DMS 273 (cell line): ENCODE data around the gene RBM5.
"Not testable (repeated sequence)": the region's sequence is repeated elsewhere in the genome, so short reads cannot be mapped to it uniquely, and the experiment has no call there.

Experiments used
- DNase-seq: peaks from one replicate; lab custom pipeline; 2025; ENCODE audit not compliant: unreplicated experiment; lab: John Stamatoyannopoulos, UW

Gene RBM5

DNA sequence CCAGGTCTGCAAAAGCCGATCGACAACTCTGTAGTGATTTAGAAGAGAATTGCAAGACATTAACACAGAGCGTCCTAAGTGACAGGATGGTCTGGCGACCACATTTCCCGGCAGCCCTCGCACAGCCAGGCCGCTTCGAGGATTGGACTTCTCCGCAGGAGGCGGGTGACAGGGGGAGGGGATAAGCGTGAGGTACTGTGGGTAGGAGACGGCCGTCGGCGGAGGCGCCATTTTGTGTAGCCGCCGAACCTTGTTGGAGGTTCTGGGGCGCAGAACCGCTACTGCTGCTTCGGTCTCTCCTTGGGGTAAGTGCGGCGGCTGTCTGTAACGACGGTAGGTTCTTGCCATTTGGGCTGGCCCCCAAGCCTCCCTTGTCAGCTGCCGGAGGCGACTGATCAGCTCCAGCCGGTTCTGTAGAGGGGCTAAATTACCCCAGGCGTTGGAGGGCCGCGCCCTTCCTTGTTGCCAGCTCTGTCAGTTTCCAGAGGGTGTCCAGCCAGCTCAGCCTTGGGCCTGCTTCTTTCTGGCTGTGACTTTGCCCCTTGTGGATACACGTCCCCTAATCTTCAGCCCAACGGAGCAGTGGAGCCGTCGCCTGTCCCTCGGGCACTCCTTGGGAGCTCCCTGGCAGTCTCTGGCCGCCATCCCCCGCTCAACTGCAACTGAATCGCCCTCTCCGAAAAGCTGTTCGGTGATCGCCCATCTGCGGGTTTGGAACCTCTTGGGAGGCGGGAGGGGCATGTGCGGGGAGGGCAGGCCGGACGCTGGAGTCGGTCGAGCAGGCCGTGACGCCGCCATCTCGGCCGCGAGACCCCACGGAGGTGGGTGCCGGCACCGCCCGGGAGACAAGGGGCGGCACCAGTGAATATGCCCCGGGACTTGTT is at the start of gene RBM5:
Gene RBM5, plus strand, starts transcription at position 195 of the 884 bp plus-strand sequence. CDS start 1,516 bp downstream, outside the sequence.
- DNase-seq = peak; percentile 94

GRCh38 chr3:50044976-50045375 is 43.7 kb upstream of the RBM5 start:
- DNase-seq = no peak

DNA sequence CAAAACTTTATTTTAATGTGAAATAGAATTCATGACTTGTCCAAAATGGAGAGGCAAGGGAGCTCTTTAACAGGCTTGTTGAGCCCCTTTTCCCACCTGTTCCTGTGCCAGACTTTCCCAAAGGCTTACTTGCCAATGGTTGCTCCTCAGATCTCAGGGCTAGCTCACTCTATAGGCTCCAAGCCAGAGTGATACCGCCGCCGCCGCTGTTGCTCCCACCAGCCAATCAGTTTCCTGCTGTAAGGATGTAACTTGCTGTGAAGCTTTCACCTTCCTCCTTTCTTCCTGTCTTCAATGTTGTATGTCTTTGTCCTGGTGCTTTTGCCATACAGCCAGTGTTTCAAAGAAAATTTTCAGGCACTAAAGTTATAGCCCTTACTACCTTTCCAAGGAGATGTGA is 41.3 kb upstream of the RBM5 start:
- no peak for DNase-seq

- no peak for DNase-seq
These were observed 38.4 kb upstream of the RBM5 start for GRCh38 chr3:50050361-50050760.

GRCh38 chr3:50057756-50058155 is 31.0 kb upstream of the RBM5 start:
- no peak for DNase-seq

GRCh38 chr3:50068134-50068533 is 20.6 kb upstream of the RBM5 start:
- no peak for DNase-seq

DNA sequence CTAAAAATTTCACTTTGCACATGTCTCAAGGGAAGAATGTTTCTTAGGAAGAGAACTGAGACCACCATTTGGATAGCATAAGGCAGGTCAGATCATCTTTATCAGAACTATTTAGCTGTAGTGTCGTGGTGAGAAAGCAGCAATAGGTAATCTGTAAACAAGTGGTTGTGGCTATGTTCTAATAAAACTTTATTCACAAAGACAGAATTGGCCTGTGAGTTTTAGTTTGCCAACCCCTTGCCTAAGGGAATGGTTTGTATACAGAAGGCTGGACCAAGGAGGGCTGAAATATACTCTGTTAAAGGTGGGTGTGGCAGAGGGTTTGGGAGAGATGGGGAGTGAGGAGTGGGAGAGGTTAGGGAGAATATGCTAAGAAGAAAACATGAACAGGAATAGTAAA is 10.6 kb upstream of the RBM5 start:
- DNase-seq = no peak

DNA sequence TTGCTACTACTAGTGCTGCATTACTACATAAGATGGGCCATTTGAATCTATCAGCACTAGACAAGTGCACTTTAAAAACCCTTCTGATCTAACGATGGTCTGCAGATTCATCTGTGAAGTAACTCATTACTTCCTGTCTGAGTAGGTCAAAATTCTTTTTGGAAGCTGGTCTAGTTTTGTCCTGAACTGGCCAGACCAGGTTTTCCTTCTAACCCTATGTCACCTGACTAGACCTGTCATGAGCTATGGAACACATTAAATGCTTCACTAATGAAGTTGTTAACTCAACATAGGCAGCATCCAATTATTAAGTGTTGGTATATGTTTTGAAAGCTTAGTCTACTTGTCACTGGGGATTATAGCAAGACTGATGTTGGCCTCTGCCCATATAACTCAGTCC is 10.1 kb upstream of the RBM5 start:
- DNase-seq = no peak

- not testable (repeated sequence) for DNase-seq
These were observed 3.8 kb upstream of the RBM5 start for GRCh38 chr3:50084951-50085350.

- DNase-seq = peak; percentile 58
These were observed 858 bp downstream of the RBM5 start for GRCh38 chr3:50089609-50089945.

DNA sequence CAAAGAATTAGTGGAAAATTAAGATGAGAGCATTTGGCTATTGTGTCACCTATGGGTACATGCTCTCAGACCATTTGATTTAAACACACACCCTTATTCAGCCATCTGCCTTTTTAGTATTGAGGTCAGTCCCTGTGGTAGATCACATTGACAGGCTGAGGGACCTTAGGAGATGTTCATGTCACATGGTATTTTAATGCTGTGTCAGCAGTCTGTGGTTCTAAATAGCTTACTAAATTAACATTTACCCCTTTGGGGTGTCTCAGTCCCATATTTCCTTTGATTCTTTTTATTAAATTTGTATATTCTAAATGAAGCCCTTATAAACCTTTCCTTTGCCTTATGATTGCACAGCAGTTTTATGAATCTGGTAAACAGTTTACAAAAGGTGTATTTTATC is 2.3 kb downstream of the RBM5 start:
- DNase-seq = no peak

DNA sequence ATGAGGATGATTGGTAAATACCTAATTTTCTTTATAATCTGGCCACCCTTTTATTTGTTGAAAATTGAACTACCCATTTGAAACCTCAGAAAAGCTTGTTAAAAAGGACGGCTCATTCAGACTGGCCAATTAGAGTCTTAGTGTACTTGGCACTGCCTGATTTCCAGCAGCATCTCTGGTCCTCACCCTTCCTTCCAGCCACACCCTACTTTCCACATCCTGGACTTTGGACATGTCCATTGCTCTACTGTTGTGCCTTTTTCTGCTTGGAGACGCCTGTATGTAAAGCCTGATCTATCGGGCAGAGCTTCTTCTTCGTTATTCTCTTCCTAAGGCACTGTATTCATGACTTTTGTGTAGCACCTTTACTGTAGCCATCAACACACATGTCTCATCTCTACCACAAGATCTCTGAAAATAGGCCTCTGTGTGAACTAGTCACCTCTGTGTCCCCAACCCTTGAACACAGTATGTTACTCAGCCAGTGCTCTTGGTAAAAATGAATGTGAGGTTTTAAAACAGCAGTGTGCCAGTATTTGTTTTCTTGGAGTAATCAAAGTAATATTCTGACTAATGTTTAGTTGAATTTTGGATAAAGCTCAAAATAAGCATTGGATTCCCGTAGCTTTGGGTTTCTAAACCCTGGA is 6.8 kb downstream of the RBM5 start:
- DNase-seq = no peak

DNA sequence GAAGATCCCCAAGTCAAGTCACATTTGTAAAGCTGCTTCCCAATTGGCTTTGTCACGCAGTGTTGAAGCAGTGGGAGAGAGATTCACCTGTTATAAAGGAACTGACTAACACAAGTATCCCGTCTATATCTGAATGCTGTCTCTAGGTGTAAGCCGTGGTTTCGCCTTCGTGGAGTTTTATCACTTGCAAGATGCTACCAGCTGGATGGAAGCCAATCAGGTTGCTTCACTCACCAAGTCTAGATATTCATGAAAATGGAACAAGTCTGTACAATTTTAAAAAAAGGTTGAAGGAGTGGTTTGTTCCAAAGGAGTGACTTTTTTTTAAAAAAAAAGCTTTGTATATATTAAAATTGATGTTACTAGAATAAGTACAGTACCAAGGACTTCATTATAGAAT is 11.7 kb downstream of the RBM5 start:
- no peak for DNase-seq

- no peak for DNase-seq
These were observed 12.5 kb downstream of the RBM5 start for GRCh38 chr3:50100956-50101845.

GRCh38 chr3:50102558-50102957 is 13.8 kb downstream of the RBM5 start:
- no peak for DNase-seq

DNA sequence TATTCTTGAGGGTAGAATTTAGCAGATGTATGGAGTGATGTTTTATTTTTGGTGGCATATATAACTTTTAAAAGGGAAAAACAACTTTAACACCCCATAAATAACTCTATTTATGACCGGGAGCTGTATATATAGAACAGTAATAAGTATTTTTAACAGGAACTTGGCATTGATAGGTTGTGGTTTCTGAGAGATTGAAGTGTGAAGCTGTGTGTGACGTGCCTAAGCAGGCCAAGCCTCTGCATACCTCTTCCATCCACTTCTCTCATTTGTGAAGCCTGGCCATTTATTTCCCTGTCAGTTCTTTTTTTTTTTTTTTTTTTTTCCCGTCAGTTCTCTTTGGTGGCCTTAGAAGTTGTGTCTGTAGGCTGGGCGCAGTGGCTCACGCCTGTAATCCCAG is 23.0 kb downstream of the RBM5 start:
- DNase-seq = no peak

DNA sequence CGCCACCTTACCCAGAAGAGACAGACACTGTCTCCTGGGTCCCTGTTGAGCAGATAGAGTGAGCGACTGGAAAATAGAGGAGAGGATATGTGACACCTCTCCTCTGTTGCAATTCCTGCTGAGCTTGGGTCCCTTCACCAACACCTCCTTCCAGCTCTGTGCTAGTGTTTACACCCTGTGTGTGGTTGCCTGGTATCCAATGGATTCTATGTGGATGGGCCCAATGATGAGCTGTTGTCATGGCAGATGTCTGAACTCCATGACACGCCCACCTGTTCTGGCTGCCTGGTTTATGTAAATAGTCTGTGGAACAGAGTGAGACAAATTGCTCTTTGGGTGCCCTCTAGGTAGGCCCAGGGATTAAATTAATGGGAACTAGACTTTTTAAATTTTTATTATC is 23.7 kb downstream of the RBM5 start:
- DNase-seq = peak; percentile 42

GRCh38 chr3:50117120-50117519 is 28.4 kb downstream of the RBM5 start:
- no peak for DNase-seq

DNA sequence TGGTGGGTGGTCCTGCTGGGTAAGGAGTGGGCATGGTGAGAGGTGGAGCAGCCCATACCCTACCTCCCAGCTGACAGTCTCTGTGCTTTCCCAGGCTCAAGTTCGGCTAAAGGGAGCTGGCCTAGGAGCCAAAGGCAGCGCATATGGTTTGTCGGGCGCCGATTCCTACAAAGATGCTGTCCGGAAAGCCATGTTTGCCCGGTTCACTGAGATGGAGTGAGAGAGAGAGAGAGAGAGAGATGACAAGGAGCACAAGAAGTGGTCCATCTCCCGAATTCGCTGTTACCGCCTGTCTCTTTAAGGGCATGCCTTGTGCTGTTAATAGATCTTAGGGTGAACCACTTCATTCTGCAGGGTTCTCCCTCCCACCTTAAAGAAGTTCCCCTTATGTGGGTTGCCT is 29.5 kb downstream of the RBM5 start:
- no peak for DNase-seq

GRCh38 chr3:50119786-50120185 is 31.1 kb downstream of the RBM5 start:
- no peak for DNase-seq

- DNase-seq = no peak
These were observed 31.8 kb downstream of the RBM5 start for GRCh38 chr3:50120364-50121071.
